T-helper 1 cell treated with Interleukin-12 subunit alpha and Interleukin-12 subunit beta and Interleukin-4 antibody, amounts not matched to agents 30 ng/mL and 1 ng/mL, for 36 hours (primary cell): ENCODE results near the gene CMKLR1. TPM values are rescaled to one million over a fixed set of nuclear protein-coding genes. Genes with fewer than 3 reads are reported as not detected.

Experiments used
- intact Hi-C: fragments of 100-400 bp; cut with micrococcal nuclease; formaldehyde crosslinking; loops from one replicate; pipeline ENCODE4 v1.15.1; 2024
- total RNA-seq: library from RNA; stranded (reverse); gene quantifications from 2 replicates; pipeline ENCODE4 v1.2.3, GENCODE V29; 2022

Gene CMKLR1
- total RNA-seq, 1 donor from 2014 or later = not detected

DNA sequence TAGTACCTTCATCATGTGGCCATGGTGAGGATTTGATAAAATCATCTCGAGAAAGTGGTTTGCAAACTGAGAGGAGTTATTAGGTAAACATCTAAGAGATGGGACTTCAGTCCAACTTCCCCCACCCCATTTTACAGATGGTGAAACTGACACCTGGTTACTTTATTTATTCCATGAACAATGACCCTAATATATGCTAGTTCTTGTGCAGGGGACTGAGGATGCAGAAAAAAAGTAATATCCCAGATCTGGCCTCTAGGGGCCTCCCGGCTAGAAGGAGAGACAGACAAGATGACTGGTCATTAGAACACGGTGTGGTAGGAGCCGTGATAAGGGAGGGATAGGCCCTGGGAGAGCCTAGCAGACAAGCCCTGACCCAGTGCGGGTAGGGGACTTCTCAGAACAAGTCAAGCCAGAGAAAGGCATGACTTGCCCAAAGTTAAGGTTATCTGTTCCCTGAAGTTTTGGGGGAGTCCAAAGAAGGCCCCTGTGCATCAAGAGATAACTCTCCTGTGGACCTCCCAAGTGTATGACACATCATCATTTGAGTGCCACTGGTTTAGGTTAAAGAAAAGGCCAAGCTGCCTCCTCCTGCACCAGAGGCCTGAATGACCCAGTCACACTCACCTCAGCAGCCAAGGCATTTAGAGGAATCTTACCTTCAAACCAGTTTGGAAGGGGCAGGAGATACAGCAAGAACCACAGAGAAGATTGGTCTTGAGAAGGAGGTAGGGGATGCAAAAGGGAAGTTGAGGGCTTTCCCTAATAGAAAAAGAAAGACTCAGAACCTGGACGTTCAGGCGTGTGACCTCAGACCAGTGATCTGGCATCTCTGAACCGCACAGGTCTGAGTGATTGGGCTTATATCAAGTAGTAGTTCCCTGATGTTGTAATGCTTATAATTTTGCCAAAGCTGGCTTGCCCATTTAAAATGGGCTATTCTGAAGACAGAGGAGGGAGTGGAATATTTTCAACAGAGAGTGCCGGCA lies 1.6 kb downstream of the CMKLR1 start:
- intact Hi-C loops = no loop called here

DNA sequence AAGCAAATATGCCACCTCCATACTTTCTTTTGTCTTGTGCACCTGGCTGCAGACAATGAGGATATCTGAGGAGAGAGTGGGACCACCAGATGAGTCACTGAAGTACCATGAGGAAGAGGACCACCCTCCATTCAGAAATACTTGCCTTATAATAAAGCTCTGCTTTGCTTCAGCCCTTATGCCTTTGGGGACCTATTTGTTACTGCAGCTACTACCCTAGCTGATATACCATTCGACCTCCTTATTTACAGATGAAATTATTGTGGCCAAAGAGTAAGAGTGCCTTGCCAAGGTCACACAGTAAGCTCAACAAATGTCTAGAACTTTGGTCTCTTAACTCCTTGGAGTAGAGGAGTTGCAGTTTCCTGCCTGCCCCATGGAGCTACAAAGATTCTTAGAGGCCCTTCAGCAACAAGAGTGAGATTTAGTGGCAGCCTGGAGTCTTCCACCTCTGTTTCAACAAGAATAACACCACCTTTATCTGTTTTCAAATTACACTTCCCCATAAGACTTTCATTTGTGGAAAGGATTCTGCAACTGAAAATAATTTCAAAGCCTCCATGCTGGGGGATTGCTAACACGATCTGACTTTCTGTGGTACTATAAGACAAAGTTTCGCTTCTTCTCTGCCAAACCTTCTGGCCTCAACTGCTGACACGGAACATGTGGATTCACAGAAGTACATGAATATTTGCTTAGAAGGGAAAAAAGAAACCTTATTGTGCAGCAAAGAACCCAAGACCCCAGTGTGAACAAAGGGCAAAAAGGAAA lies 3.6 kb downstream of the CMKLR1 start:
- intact Hi-C loops = no loop called here

DNA sequence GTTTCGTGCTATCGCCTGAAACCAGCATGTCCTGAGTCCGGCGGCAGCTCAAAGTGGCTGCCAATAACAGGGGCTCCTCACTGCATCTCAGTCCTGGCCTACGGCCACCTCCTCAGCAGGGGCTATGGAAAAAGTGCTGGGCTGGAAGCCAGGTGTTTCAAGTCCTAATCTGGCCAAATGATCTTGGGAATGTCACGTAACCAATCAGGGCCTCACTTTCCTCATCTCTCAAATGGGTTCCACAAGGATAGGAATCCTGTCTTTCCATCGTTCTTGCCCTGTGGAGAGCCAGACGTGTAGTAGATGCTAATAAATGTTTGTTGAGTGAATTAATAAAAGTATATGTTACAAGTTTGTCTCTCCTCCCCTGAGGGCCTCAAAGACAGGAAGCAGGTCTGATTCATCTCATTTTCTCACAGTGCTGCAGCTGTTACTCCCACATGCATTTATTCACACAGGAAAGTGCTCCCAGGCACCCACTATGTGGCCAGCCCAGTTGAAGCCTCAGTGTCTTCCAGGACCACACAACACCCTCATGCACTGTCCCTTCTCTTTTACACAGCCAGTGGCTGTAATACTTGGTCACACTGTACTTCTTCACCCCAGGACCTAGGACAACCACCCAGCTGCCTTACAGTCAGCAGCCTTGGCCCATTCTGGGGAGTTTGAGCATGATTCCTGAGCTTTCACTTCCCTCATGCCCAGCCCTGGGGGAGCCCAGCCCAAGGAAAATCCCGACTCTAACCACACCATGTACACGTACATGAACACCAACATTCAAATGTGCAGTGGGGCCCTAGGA lies 5.0 kb downstream of the CMKLR1 start:
- intact Hi-C loops = no loop called here

DNA sequence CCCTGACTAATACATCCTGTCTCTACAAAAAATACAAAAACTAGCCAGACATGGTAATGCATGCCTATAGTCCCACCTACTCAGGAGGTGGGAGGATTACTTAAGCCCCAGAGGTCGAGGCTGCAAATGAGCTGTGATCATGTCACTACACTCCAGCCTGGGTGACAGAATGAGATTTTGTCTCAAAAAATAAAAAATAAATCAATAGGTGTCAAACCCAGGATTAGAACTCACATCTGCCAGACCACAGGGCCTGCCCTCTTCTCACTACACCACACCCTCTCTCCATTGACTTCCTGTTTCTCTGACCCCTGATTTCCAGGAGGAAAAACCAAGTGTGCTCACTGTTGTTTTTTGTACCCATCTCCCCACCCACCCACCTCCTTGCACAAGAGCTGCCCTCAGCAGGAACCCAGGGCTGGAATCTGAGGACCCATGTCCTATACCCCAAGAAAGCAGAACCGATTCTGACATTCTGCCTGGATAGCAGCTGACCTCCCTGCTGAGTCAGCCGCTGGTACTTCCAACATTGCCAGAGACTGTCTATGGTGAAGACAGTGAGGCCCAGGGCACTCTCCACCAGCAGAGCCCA lies 6.2 kb downstream of the CMKLR1 start:
- intact Hi-C loops = no loop called here

DNA sequence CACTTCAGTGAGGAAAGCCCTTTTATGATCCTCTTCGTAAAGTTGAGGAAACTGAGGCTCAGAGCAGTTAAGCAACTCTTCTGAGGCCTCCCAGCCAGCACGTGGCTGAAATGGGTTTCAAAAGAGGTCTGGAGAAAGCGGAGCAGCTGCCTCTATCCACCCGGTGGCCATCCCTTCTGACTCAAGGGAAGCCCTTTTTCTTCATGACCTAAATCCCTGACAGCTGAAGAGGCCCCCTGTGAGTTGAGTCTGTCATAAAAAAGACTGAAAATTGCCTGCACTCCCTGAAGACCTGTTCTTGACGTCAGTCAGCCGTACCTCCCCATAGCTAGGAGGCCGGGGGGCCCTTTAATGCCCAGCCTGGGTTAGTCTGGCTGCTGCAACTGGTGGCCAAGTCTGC lies 10.7 kb downstream of the CMKLR1 start:
- intact Hi-C loops = no loop called here

DNA sequence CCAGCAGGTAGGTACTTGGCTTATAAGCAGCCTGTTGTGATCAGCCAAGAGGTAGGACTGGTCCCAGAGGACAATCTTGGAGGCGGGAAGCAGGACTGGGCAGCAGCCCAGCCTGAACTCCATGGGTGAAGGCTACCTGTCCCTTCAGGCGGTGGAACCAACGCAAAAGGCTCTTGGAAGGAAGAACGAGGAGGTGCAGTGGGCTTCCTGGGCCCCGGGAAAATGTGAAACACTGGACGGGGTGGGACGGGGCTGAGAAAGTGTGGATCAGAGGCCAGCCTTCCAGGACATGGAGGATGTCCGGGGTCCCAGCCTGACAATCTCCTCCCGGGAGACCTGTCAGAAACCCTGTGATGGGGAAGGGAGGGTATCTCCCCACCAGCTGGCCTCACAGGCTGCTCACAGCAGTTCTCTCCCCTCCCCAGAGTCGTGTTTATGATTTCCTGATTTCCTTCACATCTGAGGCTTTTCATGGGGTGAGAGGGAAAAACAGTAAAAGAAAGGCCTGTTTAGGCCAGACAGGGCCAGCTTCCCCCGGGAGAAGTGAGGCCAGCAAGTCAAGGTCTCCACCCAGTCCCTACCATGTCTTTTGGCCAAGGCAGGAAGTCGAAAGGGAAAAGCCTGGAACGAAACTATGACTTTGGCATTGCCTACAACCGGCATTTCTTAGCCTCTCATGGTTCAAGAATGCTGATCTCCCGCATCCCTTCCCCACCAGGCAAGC lies 11.3 kb downstream of the CMKLR1 start:
- intact Hi-C loops = no loop called here

DNA sequence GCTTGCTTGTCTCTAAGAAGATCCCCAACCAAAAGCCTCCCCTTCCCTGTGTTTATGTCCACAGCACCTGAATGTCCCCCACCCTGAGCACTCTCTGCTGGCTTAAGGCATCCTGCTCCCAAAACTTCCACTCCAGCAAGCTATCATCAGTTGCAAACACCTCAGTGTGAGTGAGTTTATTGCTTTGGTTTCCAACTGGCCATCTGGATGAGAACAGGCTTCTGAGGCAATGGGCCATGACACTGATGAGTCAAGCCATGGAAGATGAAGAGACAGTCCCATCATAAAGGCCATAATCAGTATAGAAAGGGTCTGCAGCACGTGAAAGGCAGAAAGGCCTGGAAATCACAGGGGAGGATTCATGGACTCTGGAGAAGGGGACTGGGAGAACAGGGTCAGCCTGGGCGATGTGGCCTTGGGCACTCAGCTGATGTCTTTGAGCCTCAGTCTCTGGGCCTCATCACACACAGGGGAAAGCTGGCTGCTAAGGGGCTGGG lies 12.8 kb downstream of the CMKLR1 start:
- intact Hi-C loops = no loop called here

DNA sequence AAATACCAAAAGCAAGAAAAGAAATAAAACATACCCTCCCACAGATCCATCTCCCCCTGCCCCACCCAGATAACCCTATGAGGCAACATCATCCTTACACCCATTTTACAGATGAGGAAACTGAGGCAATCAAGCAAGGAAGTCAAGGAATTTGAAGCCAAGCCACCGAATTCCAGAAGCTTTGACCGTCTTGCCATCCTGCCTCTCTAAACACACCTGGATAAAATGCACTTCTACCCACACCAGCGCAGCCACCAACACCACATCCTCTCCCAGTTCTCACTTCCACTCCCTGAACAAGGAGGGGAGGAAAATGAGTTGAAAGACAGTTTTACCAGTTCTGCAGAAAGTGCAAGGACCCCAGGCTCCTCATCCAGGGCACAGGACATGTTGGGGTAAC lies 13.6 kb downstream of the CMKLR1 start:
- intact Hi-C loops = no loop called here

DNA sequence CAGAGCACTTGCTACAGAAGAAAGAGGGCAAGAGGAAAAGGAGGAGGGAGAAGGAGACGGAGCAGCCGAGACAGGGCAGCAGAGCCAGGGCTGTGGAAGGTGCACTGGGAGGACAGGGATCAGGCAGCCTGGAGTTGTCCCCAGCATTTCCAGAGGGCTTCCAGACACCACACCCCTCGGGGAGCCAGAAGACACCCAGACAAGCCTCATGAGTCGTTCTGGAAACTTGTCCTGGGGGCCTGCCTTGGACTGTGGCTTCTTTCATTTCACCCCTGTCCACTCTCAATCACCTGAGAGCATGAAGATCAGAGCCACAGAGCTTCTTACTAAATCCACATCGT lies 14.1 kb downstream of the CMKLR1 start:
- intact Hi-C loops = no loop called here

DNA sequence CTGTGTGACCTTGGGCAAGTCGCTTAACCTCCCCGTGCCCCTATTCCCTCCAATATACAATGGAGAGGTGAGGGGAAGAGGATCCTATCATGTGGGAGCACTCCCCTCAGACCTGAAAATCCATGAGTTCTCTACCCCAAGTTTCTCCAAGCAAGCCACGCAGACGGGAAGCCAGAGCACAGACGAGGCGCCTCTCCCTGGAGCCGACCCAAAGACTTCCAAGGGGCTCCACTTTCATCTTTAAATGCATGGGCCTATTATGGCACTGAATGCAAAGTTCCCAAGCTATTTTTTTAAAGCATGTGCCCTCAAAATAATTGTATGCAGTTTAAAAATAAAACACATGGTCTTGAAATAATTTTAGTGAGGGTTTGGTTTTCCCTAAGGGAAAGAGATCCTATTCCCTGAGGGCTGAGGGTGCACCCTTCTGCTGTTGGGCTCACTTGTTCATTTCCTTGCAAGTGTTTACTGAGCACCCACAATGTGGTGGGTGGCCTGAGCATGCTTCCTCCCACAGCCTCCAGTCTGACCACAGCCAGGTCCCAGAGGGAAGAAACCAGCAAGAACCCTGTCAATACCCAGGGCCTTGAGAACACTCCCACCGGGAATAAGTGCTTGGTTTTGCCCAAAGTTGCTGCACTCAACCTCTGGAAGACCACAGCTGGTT lies 14.6 kb downstream of the CMKLR1 start:
- intact Hi-C loops = no loop called here

DNA sequence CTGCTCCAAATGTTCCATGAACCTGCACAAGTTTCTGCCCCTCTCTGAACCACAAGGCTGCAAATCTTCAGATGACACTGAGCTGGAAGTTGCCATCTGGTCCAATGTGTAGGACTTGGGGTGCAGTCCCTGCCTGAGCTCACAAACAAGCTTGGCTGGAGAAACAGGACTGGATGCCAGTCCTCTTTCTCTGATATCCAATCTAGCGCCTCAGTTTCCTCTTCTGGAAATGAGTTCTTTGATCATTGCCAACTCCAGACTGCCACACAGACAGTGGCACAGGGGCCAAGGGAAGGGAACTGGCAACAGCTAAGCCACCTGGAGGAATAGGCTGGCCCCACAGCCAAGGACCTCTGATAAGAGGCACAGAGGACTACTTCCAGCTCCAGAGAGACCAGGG lies 15.5 kb downstream of the CMKLR1 start:
- intact Hi-C loops = no loop called here

DNA sequence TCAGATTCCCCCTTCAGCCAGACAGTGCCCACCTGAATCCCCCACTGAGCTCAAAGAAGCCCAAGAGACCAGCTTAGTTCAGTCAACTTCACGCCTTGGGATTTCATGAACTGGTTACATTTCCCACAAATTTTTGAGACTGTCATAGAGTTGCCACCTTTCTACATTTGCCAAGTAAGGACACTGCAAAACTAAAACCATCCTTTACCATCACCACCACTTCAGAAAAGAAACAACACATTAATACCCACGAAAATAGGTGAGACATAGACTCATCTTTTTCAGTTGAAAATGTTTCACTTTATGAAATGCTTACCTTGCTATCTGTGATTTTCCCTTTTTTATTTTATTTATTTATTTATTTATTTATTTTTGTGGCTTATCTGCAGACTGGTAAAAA lies 16.1 kb downstream of the CMKLR1 start:
- intact Hi-C loops = no loop called here

DNA sequence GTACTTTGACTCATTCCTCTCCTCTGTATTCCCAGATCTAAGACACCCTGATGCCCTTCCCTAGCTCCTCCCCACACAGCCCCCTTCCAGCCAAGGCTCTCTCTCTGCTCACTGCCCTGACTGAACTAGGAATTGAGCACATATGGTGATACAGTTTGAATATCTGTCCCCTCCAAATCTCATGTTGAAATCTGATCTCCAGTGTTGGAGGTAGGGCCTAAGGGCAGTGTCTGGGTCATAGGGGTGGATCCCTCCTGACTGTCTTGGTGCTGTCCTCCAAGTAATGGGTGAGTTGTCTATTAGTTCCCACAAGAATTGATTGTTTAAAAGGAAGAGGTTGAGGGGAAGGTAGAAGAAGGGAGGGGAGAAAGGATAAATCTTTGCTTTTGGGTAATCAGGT lies 17.4 kb downstream of the CMKLR1 start:
- intact Hi-C loops = no loop called here

DNA sequence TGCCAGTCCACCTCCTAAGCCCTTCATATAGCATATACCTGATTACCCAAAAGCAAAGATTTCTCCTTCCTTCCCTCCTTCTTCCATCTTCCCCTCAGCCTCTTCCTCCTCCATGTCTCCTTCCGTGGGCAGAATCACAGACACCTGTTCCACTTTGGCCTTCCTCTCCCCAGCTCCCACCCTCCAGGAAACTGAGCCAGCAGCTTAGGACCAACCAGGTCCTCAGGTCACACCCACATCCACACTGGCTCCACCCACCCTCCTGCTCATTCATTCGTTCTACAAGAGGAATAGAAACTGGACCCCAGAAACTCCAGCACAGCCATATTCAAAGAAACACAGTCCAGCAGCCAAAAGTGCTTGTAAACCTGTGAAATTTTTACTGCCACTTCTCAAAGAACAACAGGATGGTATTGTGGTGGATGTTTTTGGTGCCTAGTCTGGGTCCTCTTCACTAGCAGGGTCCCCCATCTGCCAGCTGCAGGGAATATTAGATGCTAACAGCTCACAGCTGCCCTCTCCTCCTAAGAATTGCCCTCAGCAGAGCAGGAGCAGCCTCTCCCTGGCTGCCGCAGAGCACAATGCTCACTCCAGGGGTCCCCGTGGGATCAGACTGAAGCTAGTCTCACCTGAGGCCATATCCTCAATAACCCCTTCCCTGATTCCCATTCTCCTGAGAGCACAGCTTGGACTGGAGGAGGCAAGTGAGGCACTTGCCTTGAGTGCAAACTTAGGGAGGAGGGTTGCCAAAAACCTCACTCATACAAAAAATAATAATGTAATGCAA lies 18.4 kb downstream of the CMKLR1 start:
- intact Hi-C loops = no loop called here

DNA sequence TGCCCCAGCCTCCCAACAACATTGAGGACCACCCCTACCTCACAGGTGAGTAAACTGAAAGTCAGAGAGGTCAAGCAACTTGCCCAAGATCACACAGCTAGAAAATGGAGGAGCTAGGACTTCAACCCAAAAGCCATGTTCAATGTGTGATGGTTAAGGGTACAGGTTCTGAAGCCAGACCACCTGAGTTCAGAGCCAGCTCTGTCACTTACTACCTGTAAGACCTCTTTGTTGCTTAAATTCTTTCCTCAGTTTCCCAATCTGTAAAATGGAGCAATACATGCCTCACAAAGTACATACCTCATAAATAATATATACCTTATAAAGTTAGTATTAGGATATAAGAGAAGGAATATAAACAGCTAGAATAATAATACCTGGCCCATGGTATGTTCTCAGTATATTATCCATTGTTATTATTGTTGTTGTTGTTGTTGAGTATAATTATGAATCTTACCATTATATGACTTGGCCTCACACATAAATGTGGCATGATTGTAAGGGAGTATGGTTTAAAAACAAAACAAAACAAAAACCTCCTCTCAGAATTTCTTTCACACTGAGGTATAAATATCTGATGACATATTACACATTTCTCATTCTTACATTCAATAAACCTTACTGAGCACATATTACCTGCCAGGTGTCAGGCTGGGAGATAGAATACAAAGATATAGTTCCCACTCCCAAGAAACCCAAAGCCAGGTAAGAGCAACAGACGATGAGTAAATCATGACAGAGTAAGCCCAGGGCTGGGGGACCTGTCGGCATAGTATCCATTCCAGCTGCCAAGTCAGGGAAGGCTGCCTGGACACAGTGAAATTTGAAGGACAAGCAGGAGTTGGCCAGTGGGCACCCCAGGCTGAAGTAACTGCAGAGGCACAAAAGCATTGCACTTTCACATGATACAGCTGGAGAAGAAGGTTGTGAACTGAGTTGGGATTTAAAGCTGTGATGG lies 19.6 kb downstream of the CMKLR1 start:
- intact Hi-C loops = no loop called here

DNA sequence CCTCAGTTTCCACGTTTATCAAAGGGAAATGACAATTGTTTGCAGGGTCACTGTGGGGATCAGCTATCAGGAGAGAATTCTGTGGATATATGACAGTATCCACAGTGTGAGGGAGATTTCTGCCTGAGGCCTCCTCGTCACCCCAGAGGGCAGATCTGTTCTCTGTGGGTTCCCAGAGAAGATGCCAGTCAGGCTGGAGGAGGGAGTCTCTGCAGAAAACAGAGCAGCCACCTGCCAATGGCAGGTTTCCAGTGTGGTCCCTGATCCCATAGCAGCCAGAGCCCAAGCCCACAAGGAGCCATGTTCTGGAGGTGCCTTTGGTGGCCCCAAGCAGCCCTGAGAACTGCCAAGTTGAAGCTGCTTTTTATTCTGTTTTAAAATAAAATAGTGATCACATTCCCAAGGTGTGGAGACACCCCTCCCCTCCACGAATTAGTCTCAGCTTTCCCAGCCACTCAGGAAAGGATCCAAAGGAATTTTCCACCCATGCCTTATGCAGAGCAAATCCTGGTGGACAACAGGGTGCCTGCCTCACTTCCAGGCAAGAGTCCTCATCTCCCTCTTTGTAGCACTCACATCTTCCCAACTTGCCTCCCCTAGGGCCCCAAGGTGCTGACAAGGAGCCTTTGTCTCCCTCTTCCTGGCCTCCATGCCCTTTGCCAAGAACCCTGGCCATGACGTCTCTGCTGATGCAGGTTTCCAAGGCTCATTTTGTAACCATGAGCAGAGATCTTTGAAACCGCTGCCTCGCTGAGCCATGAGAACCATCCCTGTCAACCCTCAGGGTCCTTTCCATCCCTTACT lies 20.4 kb downstream of the CMKLR1 start:
- intact Hi-C loops = no loop called here
